Measurements from ENCODE around the gene PAPPA2. TPM values are rescaled to one million over a fixed set of nuclear protein-coding genes. Genes with fewer than 3 reads are reported as not detected.

PAPPA2 gene
- total RNA-seq, 1 experiment from 2014 or later = 0.06 TPM

DNA sequence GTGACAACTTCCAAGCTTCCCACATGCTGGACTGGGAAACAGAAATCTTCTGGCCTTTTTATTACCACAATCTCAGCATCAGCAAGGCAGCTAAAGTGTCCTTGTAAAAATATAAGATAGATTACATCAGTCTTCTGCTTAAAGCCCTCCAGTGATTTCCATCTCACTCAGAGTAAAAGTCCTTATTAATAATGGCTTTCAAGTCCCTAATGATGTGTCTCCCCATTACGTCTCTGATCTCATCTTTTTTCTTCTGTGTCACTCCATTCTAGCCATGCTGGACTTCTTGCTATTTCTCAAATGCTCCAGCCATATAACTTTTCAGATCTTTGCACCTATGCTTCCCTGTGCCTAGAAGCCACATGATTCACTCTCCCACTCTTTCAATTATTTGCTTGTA is 22.1 kb downstream of the PAPPA2 start:
- Histone ChIP-seq H3K36me3 (ENCODE audit: insufficient read depth, low read length, poor library complexity, severe bottlenecking) (no peaks in the 10 kb centered on the region), H3K27me3 (replicated peaks; ENCODE audit: insufficient read depth, low read depth, low read length, poor library complexity) (no peaks in the 10 kb centered on the region), H3K27ac (ENCODE audit: low read depth, low read length, poor library complexity, severe bottlenecking) (no peak overlapping the region), H3K4me1 (ENCODE audit: insufficient read depth, low read length, poor library complexity, severe bottlenecking) (no peaks in the 10 kb centered on the region), H3K9me3 (ENCODE audit: low read depth, low read length, poor library complexity, severe bottlenecking) (no peaks in the 10 kb centered on the region), H3K4me3 (ENCODE audit: low read depth, low read length, poor library complexity, severe bottlenecking) (no peak overlapping the region)
- DNase-seq (ENCODE audit: low spot score) = no peak
- TF ChIP-seq EZH2 (IDR thresholded peaks at IDR 0.05; ENCODE audit: borderline replicate concordance, low read depth, low read length, poor library complexity, severe bottlenecking) = no peak
- TF ChIP-seq, protein P1, sequence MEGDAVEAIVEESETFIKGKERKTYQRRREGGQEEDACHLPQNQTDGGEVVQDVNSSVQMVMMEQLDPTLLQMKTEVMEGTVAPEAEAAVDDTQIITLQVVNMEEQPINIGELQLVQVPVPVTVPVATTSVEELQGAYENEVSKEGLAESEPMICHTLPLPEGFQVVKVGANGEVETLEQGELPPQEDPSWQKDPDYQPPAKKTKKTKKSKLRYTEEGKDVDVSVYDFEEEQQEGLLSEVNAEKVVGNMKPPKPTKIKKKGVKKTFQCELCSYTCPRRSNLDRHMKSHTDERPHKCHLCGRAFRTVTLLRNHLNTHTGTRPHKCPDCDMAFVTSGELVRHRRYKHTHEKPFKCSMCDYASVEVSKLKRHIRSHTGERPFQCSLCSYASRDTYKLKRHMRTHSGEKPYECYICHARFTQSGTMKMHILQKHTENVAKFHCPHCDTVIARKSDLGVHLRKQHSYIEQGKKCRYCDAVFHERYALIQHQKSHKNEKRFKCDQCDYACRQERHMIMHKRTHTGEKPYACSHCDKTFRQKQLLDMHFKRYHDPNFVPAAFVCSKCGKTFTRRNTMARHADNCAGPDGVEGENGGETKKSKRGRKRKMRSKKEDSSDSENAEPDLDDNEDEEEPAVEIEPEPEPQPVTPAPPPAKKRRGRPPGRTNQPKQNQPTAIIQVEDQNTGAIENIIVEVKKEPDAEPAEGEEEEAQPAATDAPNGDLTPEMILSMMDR (conservative IDR thresholded peaks at IDR 0.05; ENCODE audit: low read depth, low read length) = no peak
- intact Hi-C loops (cut with micrococcal nuclease; ENCODE audit: unreplicated experiment) = no loop called here
- BruUV-seq (replicated peaks) = no TSS peak
- CTCF ChIA-PET = no interaction called here
- POLR2A ChIA-PET (ENCODE audit: low non-redundant PET) = no interaction called here

DNA sequence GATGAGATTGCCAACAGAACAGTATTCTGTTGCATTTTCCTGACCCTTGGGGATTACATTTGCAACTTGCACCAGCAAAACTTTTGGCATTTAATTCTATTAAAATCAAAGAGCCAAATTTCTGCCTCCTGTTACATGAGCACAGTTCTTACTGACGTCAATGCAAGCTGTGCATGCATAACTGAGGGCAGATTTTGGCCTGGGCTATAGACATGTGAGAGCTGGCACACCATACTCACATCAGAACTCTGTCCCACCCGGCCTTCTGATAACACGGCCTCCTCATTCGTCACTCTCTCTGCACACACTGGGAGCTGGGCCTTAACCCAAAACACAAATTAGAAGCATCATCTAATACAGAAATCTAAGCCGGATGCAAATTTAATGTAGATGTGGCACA is 31.5 kb downstream of the PAPPA2 start:
- no TSS peak for BruUV-seq (replicated peaks)
- CTCF ChIA-PET = no interaction called here
- DNase-seq (ENCODE audit: low spot score) = no peak
- Histone ChIP-seq H3K4me3 (ENCODE audit: low read depth, low read length, poor library complexity, severe bottlenecking) (no peak overlapping the region), H3K36me3 (ENCODE audit: insufficient read depth, low read length, poor library complexity, severe bottlenecking) (no peaks in the 10 kb centered on the region), H3K27ac (ENCODE audit: low read depth, low read length, poor library complexity, severe bottlenecking) (no peak overlapping the region), H3K27me3 (replicated peaks; ENCODE audit: insufficient read depth, low read depth, low read length, poor library complexity) (peaks cover 6% of the 10 kb centered on the region), H3K4me1 (ENCODE audit: insufficient read depth, low read length, poor library complexity, severe bottlenecking) (no peaks in the 10 kb centered on the region), H3K9me3 (ENCODE audit: low read depth, low read length, poor library complexity, severe bottlenecking) (no peaks in the 10 kb centered on the region)
- POLR2A ChIA-PET (ENCODE audit: low non-redundant PET) = no interaction called here
- no peak for TF ChIP-seq EZH2 (IDR thresholded peaks at IDR 0.05; ENCODE audit: borderline replicate concordance, low read depth, low read length, poor library complexity, severe bottlenecking)
- intact Hi-C loops (cut with micrococcal nuclease; ENCODE audit: unreplicated experiment) = no loop called here

DNA sequence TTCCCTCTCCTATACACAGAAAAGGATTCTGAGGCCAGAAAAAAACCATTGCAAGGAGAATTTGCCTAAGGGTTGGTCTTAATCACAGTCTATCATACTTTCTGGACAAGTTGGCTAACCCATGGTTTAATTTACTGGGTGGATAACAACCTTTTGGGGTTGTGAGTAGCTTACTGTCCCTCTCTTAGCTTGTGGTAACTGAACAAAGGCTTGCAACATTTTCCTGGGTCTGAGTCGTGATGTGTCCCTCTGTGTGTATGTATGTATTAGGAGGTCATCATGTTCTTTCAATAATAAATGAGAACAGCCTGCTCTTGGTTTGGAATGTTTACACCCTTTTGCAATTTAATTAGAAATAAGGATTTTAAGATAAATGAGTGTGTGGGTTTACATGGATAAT is 36.7 kb downstream of the PAPPA2 start:
- H3K27me3 ChIP-seq (replicated peaks; ENCODE audit: insufficient read depth, low read depth, low read length, poor library complexity) = peaks cover 12% of the 10 kb centered on the region
- ChIA-PET CTCF (no interaction called here), POLR2A (ENCODE audit: low non-redundant PET) (no interaction called here)
- no peak overlapping the region for H3K4me3 ChIP-seq (ENCODE audit: low read depth, low read length, poor library complexity, severe bottlenecking)
- BruUV-seq (replicated peaks) = no TSS peak
- H3K4me1 ChIP-seq (ENCODE audit: insufficient read depth, low read length, poor library complexity, severe bottlenecking) = no peaks in the 10 kb centered on the region
- TF ChIP-seq EZH2 (IDR thresholded peaks at IDR 0.05; ENCODE audit: borderline replicate concordance, low read depth, low read length, poor library complexity, severe bottlenecking) = no peak
- TF ChIP-seq, protein P1 (conservative IDR thresholded peaks at IDR 0.05; ENCODE audit: low read depth, low read length) = no peak
- intact Hi-C loops (cut with micrococcal nuclease; ENCODE audit: unreplicated experiment) = no loop called here
- no peaks in the 10 kb centered on the region for H3K9me3 ChIP-seq (ENCODE audit: low read depth, low read length, poor library complexity, severe bottlenecking)
- no peaks in the 10 kb centered on the region for H3K36me3 ChIP-seq (ENCODE audit: insufficient read depth, low read length, poor library complexity, severe bottlenecking)
- no peak for DNase-seq (ENCODE audit: low spot score)
- no peak overlapping the region for H3K27ac ChIP-seq (ENCODE audit: low read depth, low read length, poor library complexity, severe bottlenecking)

DNA sequence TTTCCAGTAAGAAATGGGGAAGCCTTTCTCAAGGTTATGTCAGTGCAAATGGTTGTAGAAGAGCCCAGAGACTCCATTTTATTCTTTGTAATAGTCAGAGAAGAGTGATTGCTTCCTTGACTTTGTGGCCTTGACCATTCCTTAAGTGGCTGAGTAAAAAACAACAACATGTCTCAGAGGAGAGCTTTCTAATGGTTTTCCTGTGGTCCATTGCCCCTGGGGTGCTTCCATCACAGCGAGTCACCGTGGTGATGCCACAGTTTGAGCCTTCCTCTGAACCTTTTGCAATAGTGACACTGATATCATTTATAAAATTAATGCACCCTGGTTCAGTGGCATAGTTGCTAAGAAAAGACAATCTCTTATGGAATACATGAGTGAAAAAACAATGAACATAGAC is 38.6 kb downstream of the PAPPA2 start:
- Histone ChIP-seq H3K4me3 (ENCODE audit: low read depth, low read length, poor library complexity, severe bottlenecking) (no peak overlapping the region), H3K9me3 (ENCODE audit: low read depth, low read length, poor library complexity, severe bottlenecking) (no peaks in the 10 kb centered on the region), H3K27ac (ENCODE audit: low read depth, low read length, poor library complexity, severe bottlenecking) (no peak overlapping the region), H3K36me3 (ENCODE audit: insufficient read depth, low read length, poor library complexity, severe bottlenecking) (no peaks in the 10 kb centered on the region), H3K4me1 (ENCODE audit: insufficient read depth, low read length, poor library complexity, severe bottlenecking) (no peaks in the 10 kb centered on the region), H3K27me3 (replicated peaks; ENCODE audit: insufficient read depth, low read depth, low read length, poor library complexity) (peaks cover 30% of the 10 kb centered on the region)
- no TSS peak for BruUV-seq (replicated peaks)
- TF ChIP-seq, protein P1 (conservative IDR thresholded peaks at IDR 0.05; ENCODE audit: low read depth, low read length) = no peak
- TF ChIP-seq EZH2 (IDR thresholded peaks at IDR 0.05; ENCODE audit: borderline replicate concordance, low read depth, low read length, poor library complexity, severe bottlenecking) = no peak
- POLR2A ChIA-PET (ENCODE audit: low non-redundant PET) = no interaction called here
- no peak for DNase-seq (ENCODE audit: low spot score)
- intact Hi-C loops (cut with micrococcal nuclease; ENCODE audit: unreplicated experiment) = no loop called here
- CTCF ChIA-PET = no interaction called here
